Activated gamma-delta T cell treated with Interleukin-2 at 50 U/mL for 16 hours (primary cell): ENCODE results near the gene METTL13.
A peak's percentile ranks its signal among the peaks of the same experiment; 100 is the strongest.
"Not testable (repeated sequence)": the region's sequence is repeated elsewhere in the genome, so short reads cannot be mapped to it uniquely, and the experiment has no call there.

Source experiments
- DNase-seq: peaks from one replicate; pipeline ENCODE4 v3.0.0-alpha.2; 2020

METTL13 gene

DNA sequence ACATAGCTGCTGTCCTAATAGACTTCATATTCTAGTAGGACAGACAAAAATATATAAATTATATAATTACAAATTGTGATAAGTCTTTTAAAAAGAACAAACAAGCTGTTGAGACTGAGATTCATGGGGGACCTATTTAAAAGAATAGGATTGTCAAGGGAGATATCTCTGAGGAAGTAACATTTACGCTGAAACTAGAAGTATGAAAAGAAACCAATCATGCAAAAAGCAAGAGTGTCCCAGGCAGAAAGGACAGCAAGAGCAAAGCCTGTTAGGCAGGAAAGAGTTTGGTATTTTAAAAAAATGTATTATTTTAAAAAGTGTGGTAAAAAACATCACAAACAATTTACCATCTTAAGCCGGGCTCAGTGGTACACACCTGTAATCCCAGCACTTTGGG lies 9.1 kb upstream of the METTL13 start:
- DNase-seq, result no peak

DNA sequence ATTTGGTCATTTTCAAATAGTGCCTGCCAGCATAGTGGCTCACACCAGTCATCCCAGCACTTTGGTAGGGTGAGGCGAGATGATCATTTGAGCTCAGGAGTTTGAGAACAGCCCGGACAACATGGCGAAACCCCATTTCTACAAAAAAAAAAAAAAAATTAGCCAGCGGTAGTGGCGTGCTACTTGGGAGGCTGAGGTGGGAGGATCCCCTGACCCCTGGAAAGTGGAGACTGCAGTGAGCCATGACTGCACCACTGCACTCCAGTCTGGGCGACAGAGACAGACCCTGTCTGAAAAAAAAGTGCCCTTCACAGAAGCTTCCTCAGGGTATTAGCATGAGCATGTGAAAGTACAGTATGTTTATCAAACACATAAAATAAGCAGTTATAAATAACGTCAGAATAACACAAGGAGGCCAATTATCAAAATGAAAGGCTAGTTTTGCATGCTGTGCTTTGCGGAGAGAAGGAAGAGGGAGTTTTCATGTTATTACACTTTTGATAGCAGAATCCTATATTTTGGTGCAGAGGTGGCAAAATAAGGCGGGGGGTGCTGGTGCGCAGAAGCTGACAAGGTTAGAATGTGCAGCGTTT lies 781 bp upstream of the METTL13 start:
- no peak for DNase-seq

- DNase-seq, result no peak
These were observed 2.5 kb downstream of the METTL13 start for GRCh38 chr1:171783816-171784530.

DNA sequence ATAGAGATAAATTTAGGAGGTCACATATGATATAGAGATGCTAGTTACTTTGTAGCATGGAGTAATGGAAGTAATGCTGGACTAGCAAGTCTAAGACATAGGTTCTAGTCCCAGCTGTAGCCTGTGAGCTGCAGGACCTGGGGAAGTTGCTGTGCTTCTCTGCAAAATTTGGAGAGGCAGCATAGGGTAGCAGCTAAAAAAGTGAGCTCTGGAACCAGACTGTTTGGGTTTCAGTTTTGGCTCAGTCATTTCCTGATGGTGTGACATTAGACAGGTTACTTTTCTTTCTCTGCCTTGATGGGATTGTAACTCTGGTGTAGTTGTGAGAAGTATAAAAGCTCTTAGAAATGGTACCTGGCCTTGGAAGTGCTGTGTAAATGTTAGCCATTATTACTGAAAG lies 3.3 kb downstream of the METTL13 start:
- DNase-seq, result no peak

DNA sequence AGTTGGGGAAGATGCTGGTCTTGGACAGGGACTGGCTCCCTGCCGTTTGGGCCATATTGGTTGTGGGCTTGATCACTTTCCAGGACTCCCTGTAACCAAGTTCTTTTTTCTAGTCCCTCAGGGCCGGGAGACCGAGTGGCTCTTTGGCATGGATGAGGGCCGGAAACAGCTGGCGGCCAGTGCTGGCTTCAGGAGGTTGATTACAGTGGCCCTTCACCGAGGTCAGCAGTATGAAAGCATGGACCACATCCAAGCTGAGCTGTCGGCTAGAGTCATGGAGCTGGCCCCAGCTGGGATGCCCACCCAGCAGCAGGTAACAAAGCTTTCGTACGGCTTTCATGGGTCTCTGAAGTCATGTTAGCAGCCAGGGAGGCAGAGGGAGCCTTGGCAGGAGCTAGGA lies 4.3 kb downstream of the METTL13 start:
- DNase-seq, result no peak

GRCh38 chr1:171786534-171786933 lies 5.1 kb downstream of the METTL13 start:
- no peak for DNase-seq

GRCh38 chr1:171787686-171788480 lies 6.4 kb downstream of the METTL13 start:
- no peak for DNase-seq

DNA sequence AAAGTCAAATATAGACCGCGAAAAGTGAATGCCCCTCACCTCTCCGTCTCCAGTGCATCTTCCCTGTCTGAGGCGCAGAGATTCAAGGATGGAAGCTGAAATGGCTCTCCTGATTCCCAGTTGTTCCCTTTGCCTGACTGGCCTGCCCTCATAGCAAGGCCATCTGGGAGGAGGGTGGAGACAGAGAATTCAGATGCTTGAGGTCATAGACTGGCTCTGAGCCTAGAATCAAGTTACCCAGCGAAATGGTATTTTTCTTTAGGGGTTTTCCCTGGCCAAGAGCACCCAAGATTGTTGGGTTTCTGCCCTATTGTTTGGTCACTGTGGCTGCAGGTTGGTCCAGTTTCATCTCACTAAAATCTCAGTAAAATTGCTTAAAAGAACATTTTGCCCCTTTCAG lies 7.2 kb downstream of the METTL13 start:
- no peak for DNase-seq

DNA sequence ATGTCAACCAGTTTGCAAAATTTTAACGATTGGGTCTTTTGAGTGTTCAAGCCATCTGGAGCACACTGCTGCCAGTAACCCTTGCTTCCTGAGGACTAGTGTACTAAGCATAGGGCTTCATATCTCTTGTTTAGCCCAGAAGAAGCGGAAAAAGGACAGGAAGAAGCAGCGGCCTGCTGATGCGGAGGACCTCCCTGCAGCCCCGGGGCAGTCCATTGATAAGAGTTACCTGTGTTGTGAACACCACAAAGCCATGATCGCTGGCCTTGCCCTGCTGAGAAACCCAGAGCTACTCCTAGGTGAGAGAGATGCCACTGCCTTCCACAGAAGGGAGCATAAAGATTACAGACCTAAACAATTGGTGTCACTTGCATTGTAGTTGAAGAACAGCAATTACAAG lies 8.9 kb downstream of the METTL13 start:
- DNase-seq, result no peak

DNA sequence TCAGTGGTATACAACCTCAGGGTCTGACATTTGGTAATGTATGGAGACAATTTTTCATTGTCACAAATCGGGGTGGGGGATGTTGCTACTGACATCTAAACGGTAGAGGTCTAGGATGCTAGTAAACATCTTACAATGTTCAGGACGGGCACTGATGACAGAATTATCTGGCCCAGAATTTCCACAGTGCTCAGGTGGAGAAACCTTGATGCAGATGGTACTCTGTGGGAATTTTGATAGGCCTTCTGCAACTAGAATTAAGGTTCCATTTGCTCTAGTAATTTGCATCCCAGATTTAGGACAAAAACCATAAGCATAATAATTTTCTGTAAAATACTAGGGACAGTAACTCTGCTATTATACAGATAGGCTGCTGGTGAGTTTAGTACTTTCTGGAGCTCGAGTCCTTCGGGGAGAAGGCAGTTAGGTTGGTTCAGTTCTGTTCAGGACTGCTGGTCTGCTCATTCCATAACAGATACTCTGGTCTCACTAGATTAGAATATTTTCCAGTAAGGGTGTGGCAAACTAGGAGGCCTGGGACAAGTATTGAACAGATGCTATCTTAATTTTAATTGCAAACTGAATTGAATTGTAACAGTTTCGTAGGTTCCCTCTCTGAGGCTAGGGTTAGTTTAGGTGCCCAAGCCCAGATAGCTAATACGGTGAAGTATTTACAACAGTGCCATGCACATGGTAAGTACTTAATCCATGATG lies 11.4 kb downstream of the METTL13 start:
- no peak for DNase-seq

DNA sequence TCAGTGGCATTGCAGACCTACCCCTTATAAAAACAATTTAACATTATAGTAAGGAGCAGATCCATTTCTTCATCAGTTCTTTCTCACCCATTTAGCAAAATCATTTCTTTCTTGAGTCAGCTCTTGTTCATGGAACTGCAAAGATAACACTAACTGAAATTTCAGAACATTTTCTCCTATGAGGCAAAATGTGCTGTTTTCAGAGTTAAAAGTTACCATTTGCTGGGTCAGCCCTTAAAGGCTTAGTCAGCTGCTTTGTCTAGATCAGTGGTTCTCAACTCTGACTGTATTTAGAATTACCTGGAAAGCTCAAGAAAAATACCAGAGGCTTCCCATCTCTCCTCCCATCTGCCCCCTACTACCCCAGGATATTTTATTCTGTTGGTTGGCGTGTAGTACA lies 12.2 kb downstream of the METTL13 start:
- DNase-seq, result no peak

GRCh38 chr1:171794085-171794484 lies 12.6 kb downstream of the METTL13 start:
- DNase-seq, result peak; percentile 43

DNA sequence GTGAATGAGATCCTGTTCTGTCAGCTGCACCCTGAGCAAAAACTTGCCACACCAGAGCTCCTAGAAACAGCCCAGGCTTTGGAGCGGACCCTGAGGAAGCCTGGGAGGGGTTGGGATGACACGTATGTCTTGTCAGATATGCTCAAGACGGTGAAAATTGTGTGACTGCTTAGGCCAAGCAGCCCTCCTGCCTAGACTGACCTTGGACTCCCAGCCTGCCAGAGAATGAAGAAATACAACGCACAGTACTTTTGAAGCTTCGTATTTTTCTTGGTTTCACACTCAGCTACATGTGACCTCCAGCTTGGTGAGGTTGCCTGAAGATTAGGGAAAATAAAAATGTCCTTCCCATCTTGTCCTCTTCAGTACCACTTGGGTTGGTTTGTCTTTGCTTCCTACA lies 15.1 kb downstream of the METTL13 start:
- DNase-seq, result no peak

DNA sequence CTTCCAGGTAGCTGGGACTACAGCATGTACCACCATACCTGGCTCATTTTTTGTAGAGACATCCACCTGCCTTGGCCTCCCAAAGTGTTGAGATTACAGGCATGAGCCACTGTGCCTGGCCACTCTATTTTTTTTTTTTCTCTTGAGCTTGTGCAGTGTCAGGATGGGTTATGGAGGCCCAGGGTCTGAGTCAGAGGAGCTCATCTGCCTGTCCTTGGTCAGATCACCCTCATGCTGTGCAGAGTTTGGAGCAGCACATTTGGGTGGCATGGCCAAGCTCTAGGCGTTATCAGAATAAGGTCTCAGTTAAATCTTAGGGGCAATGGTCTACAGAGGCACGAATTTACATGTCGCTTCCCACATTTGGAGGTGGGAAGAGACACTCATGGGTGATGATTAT lies 16.9 kb downstream of the METTL13 start:
- DNase-seq, result no peak

- no peak for DNase-seq
These were observed 17.3 kb downstream of the METTL13 start for GRCh38 chr1:171798765-171799164.

DNA sequence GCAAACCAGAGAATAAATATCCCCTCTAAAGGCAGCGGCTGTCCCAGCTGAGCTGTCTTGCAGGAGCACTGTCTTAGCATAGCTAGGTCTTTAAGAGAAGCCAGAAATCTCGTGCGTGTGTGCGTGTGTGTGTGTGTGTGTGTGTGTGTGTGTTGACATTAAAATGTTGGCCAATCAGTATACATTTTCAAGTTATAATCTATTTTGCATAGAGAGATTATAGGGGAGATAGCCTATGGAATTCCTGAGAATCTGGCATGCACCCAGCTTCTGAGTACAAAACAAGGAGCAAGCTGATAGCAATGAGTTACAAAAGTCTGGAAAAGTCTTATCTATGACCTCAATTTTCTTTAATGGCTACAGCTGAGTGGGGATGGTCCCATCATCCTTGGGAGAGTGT lies 17.7 kb downstream of the METTL13 start:
- DNase-seq, result no peak

GRCh38 chr1:171799698-171800097 lies 18.2 kb downstream of the METTL13 start:
- DNase-seq, result not testable (repeated sequence)

GRCh38 chr1:171800342-171800741 lies 18.9 kb downstream of the METTL13 start:
- no peak for DNase-seq

DNA sequence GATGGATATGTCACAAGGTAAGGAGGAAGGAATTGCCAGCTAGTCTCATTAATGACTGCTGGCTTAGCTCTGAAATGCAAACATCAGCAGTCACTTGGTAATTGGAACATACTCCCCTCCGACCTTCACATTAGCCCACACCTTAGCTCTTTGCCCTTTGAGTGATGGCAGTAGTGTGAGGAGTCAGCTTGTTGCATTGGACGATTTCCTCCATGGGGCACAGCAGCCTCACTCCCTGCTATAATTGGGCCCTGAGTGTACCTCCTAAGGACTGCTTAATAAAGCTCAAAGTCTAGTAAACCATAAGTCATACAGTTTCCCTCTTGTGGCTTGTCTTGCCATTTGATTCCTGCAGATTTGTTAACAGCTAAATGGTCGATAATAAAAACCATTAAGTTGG lies 19.4 kb downstream of the METTL13 start:
- DNase-seq, result no peak

DNA sequence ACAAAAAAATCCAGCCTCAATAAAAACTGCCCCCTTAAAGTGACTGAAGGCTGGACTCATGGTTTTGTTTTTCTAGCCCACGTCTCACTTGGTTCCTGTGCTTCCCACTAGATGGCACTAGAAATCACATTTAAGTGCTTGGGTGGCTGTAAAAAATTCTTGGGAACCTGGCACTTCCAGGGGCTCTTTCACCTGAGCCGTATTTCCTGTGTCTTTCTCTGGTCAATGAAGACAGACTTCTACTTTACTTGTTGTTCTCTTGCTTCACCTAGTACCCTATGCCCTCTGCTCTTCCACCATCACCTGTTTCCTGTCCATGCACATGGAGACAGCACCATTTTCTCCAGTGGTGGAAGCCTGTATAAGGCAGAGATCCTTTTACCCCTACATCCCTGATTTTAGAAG lies 20.0 kb downstream of the METTL13 start:
- no peak for DNase-seq

DNA sequence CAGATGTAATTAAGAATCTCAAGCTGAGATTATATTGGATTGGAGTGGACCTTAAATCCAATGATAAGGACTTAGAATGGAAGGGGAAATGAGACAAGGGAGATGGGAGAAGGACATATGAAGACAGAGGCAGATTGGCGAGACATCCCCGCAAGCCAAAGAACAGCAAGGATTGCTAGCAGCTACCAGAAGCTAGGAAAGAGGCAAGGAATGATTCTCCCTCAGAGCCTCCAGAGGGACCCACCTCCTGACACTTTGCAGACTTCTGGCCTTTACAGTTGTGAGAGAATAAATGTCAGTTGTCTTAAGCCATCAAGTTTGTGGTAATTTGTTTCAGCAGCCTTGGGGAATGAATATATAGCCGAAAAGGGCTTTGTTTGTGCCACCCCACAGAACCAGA lies 20.7 kb downstream of the METTL13 start:
- no peak for DNase-seq

GRCh38 chr1:171803045-171803444 lies 21.6 kb downstream of the METTL13 start:
- no peak for DNase-seq

DNA sequence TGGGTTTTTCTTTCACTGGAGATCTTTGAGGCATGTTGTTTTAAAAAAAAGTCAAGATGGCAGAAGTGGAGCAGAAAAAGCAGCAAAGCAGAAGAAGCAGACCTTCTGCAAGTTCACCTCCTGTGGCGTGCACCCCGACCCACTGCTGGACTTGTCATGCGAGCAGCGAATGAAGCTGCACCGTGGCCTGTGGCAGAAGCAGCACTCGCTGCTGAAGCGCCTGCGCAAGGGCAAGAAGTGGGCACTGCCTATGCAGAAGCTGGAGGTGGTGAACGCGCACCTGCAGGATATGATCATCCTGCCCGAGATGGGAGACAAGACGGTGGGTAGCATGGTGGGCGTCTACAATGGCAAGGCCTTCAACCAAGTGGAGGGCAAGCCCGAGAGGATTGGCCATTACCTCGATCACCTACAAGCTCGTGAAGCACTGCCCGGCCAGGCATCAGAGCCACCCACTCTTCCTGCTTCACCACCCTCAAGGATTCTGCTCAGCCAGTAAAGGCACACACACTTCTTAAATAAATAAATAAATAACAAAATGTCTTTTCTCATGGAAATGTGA lies 22.1 kb downstream of the METTL13 start:
- DNase-seq, result no peak
